Retinal pigment epithelial cell (primary cell): Measurements from ENCODE around the gene KRTAP9-9.
"Not testable (repeated sequence)": the region's sequence is repeated elsewhere in the genome, so short reads cannot be mapped to it uniquely, and the experiment has no call there.

ENCODE experiments used
- DNase-seq: peaks from one replicate; pipeline ENCODE4 v3.0.0-alpha.2; 2010; ENCODE audit warnings: low read depth
- H3K4me3 ChIP-seq: 2 replicates; pipeline ENCODE4 v1.5.1; 2011; ENCODE audit warnings: mild to moderate bottlenecking, low read length, control low read depth, moderate library complexity
- CTCF ChIP-seq: conservative IDR thresholded peaks from 2 replicates; pipeline ENCODE4 v1.5.1; 2011; ENCODE audit warnings: low read depth, low read length, control low read depth, inconsistent platforms

Gene KRTAP9-9

DNA sequence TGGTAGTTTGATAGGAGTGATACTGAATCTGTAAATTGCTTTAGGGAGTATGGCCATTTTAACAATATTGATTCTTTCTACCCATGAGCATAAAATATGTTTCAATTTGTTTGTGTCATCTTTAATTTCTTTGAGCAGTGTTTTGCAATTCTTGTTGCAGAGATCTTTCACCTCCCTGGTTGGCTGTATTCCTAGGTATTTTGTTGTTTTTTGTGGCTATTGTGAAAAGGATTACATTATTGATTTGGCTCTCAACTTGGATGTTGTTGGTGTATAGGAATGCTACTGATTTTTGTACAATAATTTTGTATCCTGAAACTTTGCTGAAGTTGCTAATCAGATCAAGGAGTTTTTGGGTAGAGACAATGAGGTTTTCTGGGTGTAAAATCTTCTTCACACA, 3.2 kb downstream of the KRTAP9-9 start:
- DNase-seq, result no peak
- no peak overlapping the region for H3K4me3 ChIP-seq
- TF ChIP-seq CTCF, result no peak

GRCh38 chr17:41263212-41263611, 8.0 kb downstream of the KRTAP9-9 start:
- TF ChIP-seq CTCF, result no peak

GRCh38 chr17:41264599-41264998, 9.4 kb downstream of the KRTAP9-9 start:
- DNase-seq, result no peak
- TF ChIP-seq CTCF, result no peak
- no peak overlapping the region for H3K4me3 ChIP-seq

More at GRCh38 chr17:41263212-41263611, 8.0 kb downstream of the KRTAP9-9 start:
- no peak for DNase-seq
- H3K4me3 ChIP-seq, result no peak overlapping the region

DNA sequence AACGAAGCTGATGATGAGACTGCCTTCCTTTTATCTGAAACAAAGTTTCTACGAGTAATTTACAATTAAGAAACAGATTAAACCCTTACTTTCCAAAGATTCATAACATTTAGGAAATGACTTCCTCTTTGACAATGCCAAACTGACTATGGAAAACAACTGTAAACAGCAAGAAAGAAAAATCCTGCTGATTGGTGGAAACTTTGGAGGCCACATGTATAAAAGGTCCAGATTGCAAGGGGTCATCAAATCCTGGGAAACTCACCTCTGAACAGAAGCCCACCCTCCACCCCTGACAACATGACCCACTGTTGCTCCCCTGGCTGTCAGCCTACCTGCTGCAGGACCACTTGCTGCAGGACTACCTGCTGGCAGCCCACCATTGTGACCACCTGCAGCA, 9.9 kb downstream of the KRTAP9-9 start, which contains the start of gene KRTAP9-6:
KRTAP9-6 (plus strand) TSS at position 301 of the 400 bp plus-strand sequence; CDS start at position 301, 0 bp downstream.
- DNase-seq, result no peak
- no peak within 1 kb of the TSS for H3K4me3 ChIP-seq
- no peak for TF ChIP-seq CTCF

- no peak for TF ChIP-seq CTCF
- DNase-seq, result no peak
- H3K4me3 ChIP-seq, result no peak overlapping the region
Measured at GRCh38 chr17:41267711-41268110, 12.5 kb downstream of the KRTAP9-9 start.

GRCh38 chr17:41271323-41271722, 16.1 kb downstream of the KRTAP9-9 start:
- not testable (repeated sequence) for DNase-seq, H3K4me3 ChIP-seq

- no peak overlapping the region for H3K4me3 ChIP-seq
- DNase-seq, result no peak
- TF ChIP-seq CTCF, result no peak
Measured at GRCh38 chr17:41271858-41272257, 16.7 kb downstream of the KRTAP9-9 start.

DNA sequence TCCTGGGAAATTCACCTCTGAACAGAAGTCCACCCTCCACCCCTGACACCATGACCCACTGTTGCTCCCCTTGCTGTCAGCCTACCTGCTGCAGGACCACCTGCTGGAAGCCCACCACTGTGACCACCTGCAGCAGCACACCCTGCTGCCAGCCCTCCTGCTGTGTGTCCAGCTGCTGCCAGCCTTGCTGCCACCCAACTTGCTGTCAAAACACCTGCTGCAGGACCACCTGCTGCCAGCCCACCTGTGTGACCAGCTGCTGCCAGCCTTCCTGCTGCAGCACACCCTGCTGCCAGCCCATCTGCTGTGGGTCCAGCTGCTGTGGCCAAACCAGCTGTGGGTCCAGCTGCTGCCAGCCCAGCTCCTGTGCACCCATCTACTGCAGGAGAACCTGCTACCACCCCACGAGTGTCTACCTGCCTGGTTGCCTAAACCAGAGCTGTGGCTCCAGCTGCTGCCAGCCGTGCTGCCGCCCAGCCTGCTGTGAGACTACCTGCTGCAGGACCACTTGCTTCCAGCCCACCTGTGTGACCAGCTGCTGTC, 20.5 kb downstream of the KRTAP9-9 start, which contains the start of gene KRTAP9-7:
KRTAP9-7 (plus strand) TSS at position 51 of the 543 bp plus-strand sequence; CDS start at position 51, 0 bp downstream.
- not testable (repeated sequence) for DNase-seq, H3K4me3 ChIP-seq
